ENCODE measurements around the gene PLA2G4D. TPM values are rescaled to one million over a fixed set of nuclear protein-coding genes. Genes with fewer than 3 reads are reported as not detected.

Gene PLA2G4D
- total RNA-seq, 2 experiments from 2014 or later = not detected

DNA sequence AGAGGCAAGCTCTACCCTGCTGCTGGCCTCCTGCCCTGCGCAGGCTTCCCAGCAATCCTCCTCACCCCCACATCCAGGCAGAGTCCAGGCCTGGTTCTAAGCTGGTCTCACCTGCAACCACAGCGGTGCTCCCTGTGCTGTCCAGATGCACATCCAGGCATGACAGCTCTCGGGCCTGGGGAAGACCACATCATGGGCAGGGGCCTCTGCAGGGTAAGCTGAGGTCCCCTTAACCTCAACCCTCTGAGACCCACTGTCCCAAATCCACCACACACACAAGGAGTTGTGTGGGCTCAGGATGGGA, 10.8 kb downstream of the PLA2G4D start:
- DNase-seq (no peak), ATAC-seq (ENCODE audit: low read depth) (no peak)
- no peaks in the 10 kb centered on the region for H3K27me3 Mint-ChIP-seq
- peaks cover 7% of the 10 kb centered on the region for H3K4me1 Mint-ChIP-seq
- no peak overlapping the region for H3K27ac Mint-ChIP-seq
- no peaks in the 10 kb centered on the region for H3K36me3 Mint-ChIP-seq
- POLR2A ChIA-PET = no interaction called here
- H3K9me3 Mint-ChIP-seq = no peaks in the 10 kb centered on the region
- no peak overlapping the region for H3K4me3 Mint-ChIP-seq

DNA sequence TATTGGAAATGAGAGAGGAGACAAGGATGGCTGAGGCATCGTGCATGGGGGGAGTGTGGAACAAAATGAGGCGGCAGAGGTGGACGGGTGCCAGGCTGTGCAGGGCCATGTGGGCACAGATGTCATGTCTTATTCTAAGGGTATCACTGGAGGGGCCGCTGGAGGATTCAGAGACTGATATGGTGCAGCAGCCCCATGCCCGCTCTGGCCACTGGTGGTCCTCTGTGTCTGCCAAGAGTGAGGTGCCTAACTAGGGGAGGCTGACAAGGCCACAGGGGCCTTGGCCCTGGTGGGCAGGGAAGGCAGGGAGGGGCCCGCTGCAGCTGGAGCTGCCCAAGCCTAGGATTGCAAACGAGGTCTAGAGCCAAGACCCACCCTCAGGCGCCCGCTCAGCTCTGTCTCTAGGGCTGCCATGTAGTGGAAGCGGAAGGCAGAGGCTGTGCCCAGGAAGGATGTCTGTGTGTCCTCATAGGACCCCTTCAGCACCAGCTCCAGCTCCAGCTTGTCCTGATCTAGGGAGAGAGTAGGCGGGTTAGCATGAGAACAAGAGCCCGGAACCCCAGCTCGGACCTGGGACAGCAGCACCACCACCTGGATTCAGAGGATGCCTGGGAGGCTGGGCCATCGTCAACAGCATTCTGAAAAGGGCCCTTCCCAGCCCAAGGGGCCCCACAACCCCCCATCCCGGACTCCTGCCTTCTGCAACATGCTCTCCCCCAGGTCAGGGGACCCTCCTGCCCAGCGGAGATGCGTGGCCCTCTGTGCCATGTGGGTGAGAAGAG, 11.3 kb downstream of the PLA2G4D start:
- POLR2A ChIA-PET = no interaction called here
- no peak for ATAC-seq (ENCODE audit: low read depth)
- peaks cover 7% of the 10 kb centered on the region for H3K4me1 Mint-ChIP-seq
- H3K9me3 Mint-ChIP-seq = no peaks in the 10 kb centered on the region
- H3K4me3 Mint-ChIP-seq = no peak overlapping the region
- H3K27me3 Mint-ChIP-seq = peaks cover 1% of the 10 kb centered on the region
- H3K27ac Mint-ChIP-seq = no peak overlapping the region
- no peak for DNase-seq
- no peaks in the 10 kb centered on the region for H3K36me3 Mint-ChIP-seq

DNA sequence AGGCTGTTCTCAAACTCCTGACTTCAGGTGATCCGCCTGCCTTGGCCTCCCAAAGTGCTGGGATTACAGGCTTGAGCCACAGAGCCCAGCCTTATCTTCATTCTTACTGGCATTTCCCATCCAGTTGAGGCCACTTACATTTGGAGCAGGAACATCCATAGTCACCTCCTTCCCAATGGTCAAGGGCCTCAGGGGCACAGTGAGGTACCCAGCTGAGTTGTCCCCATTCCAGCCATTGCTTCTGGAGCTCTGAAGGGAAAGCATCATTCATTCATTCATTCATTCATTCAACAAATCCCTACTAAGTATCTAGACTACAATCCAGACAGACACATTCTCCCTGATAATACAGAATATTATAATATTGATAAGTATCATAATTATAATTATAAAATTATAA, 12.2 kb downstream of the PLA2G4D start:
- H3K9me3 Mint-ChIP-seq = no peaks in the 10 kb centered on the region
- no peak overlapping the region for H3K4me3 Mint-ChIP-seq
- DNase-seq (no peak), ATAC-seq (ENCODE audit: low read depth) (no peak)
- POLR2A ChIA-PET = no interaction called here
- peaks cover 4% of the 10 kb centered on the region for H3K27me3 Mint-ChIP-seq
- H3K36me3 Mint-ChIP-seq = no peaks in the 10 kb centered on the region
- H3K27ac Mint-ChIP-seq = no peak overlapping the region
- peaks cover 7% of the 10 kb centered on the region for H3K4me1 Mint-ChIP-seq

DNA sequence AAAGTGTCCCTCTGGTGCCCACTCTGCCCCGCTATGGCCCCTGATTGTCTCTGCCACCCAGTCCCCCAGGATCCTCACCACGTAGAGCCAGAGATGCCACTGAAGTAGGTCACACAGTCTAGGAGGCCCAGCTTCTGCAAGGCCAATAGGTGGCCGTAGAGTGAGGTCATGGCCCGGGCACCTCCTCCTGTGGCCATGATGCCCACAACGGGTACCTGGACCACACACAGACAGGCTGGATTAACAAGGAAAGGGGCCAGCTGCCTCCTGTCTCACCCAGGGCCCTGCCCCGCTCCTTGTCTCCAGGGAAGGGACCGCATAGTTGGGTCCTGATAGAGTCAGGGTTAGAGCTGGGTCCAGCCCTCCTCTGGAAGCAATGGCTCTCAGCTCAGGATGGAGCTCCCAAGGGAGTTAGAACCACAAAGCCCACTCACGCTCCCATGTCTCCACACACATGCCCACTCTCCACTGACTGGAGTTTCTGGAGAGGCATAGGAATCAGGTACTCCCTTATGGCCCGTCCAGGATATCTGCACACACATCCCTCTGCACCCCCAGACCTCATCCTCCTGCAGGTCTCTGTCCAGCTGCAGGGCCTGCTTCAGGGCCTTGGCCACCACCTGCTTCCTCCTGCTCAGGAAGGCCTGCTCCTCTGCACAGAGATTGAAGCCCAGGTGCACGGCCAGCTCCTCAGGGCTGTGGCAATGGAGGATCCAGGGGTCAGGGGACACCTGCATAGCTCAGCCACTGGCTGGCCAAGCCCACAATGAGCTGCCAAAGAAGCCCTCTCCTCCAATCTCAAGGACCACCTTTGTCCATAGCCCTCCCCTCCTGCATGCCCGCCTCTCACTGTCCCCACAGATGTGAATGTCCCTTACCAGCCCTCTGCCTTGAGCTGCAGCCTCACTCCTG, 13.2 kb downstream of the PLA2G4D start:
- H3K27me3 Mint-ChIP-seq = peaks cover 9% of the 10 kb centered on the region
- ATAC-seq (ENCODE audit: low read depth) (no peak), DNase-seq (no peak)
- peaks cover 7% of the 10 kb centered on the region for H3K4me1 Mint-ChIP-seq
- POLR2A ChIA-PET = interaction anchor here (0.5 kb wide), 1 partner anchor 512 kb away, joined by 3 read pairs; no protein-coding TSS in a partner anchor
- H3K36me3 Mint-ChIP-seq = no peaks in the 10 kb centered on the region
- H3K4me3 Mint-ChIP-seq = no peak overlapping the region
- no peaks in the 10 kb centered on the region for H3K9me3 Mint-ChIP-seq
- no peak overlapping the region for H3K27ac Mint-ChIP-seq

DNA sequence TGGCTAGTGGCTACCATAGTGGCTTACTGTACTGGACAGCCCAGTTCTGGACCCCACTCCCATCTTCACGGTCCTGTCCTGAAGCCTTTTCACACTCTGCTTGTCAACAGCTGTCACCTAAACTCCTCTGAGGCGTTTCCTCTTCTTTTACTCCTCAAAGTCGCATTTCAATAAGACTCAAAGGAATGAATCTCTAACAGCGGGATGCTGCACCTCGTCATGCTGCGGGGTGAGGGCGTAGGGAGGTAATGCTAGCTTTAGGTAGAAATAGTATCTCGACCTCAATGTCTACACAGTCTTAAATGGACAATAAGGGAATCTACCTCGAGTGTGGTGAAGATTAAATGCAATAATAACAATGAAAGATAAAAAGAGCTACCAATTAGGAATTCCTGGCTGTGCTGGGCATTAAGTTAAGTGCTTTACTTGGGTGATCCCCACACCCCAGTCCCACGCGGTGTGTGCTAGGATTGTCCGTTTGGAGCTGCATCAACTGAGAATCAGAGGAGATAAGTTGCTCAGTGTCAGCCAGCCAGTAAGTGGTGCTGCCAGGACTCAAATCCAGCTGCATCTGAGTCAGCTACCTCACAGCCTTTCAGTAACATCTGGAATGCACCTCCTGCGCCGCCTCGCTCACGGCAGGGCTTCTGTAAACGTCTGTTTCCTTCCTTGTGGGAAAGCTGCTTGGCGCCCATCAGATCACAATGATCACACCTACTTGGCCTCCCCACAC, 14.0 kb downstream of the PLA2G4D start:
- Mint-ChIP-seq H3K9me3 (no peaks in the 10 kb centered on the region), H3K4me1 (peaks cover 7% of the 10 kb centered on the region), H3K4me3 (no peak overlapping the region), H3K27ac (no peak overlapping the region), H3K27me3 (peaks cover 9% of the 10 kb centered on the region), H3K36me3 (no peaks in the 10 kb centered on the region)
- POLR2A ChIA-PET = interaction anchor here (0.5 kb wide), 1 partner anchor 513 kb away, joined by 3 read pairs; no protein-coding TSS in a partner anchor
- DNase-seq = no peak
- no peak for ATAC-seq (ENCODE audit: low read depth)

DNA sequence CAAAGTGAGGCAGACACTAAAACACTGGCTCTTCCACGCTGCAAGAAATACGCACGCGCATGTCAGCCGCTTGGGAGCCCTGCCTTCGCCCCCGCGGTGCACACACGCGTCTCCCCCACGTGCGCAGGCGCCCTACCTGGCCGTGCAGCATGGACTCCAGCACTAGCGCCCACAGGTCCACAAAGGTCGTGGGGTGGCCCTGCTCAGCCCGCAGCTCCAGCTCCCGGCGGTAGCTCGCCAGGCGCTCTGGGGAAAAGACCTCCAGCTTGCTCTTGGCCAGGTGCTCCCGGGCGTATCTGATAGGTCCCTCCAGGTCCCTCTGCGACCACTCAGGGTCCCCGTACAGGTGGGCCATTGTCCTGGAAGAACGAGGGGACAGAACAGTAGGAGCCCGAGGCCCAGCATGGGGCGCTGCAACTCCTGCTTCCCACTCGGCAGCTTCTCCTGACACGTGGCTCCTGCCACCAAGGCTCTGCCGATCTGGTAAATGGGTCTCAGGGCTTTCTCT, 14.9 kb downstream of the PLA2G4D start:
- POLR2A ChIA-PET = no interaction called here
- Mint-ChIP-seq H3K4me1 (peaks cover 4% of the 10 kb centered on the region), H3K27me3 (peaks cover 9% of the 10 kb centered on the region), H3K9me3 (no peaks in the 10 kb centered on the region), H3K4me3 (no peak overlapping the region), H3K36me3 (no peaks in the 10 kb centered on the region), H3K27ac (no peak overlapping the region)
- DNase-seq (no peak), ATAC-seq (ENCODE audit: low read depth) (no peak)

DNA sequence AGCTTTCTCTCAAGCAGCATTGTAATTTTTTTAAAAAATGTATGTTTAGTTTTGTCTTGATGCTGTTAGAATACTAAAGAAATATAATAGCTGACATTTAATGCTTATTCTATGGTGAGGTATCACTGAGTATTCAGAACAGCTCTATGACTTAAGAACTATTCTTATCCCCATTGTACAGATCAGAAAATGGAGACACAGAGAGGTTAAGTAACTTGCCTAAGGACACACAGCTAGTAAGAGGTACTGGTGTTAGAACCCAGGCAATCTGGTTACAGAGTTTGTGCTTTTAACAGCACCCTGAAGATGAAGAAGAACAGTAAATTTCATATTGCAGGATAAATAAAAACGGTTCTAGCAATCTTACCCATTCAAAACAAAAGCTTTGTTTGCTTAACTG, 15.5 kb downstream of the PLA2G4D start:
- POLR2A ChIA-PET = no interaction called here
- peaks cover 14% of the 10 kb centered on the region for H3K27me3 Mint-ChIP-seq
- no peak overlapping the region for H3K4me3 Mint-ChIP-seq
- ATAC-seq (ENCODE audit: low read depth) (no peak), DNase-seq (no peak)
- no peaks in the 10 kb centered on the region for H3K9me3 Mint-ChIP-seq
- H3K27ac Mint-ChIP-seq = no peak overlapping the region
- H3K36me3 Mint-ChIP-seq = no peaks in the 10 kb centered on the region
- H3K4me1 Mint-ChIP-seq = no peaks in the 10 kb centered on the region

DNA sequence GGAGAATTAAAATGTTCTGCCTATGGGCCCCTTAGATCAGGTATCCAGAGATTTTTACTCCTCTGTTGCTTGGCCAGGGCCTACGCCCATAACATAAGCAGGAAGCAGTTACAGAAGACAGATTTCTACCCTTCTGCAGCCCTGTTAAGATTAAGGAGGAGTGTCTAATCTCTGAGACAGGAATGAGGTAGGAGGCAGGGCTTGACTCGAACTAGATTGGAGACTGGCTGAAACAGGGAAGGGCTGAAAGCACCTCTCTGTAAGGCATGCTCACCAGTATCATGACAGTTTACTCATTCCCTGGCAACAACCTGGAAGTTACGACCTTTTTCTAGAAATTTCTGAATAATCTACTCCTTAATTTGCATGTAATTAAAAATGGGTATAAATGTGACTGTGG, 16.7 kb downstream of the PLA2G4D start:
- H3K36me3 Mint-ChIP-seq = no peaks in the 10 kb centered on the region
- H3K27ac Mint-ChIP-seq = no peak overlapping the region
- ATAC-seq (ENCODE audit: low read depth) (no peak), DNase-seq (no peak)
- H3K4me1 Mint-ChIP-seq = no peaks in the 10 kb centered on the region
- H3K4me3 Mint-ChIP-seq = no peak overlapping the region
- peaks cover 14% of the 10 kb centered on the region for H3K27me3 Mint-ChIP-seq
- H3K9me3 Mint-ChIP-seq = no peaks in the 10 kb centered on the region
- POLR2A ChIA-PET = no interaction called here

DNA sequence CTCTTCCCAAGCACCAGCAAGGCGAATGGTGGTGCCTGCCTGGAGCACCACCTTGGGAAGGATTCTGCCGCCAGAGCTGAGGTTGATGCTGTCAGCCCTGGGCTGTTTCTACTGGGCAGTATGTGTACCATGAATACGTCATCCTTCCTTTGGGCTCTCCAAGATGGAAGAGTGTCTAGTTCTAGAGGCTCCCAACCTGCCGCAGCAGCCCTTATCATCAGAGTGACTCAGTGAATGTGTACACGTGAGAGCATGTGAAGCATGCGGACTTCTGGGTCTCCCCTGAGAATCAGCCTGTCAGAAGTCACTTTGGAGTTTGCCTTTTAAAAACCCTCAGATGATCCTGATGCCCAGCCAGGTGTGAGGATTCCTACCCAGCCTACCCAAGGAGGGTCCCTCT, 20.9 kb downstream of the PLA2G4D start:
- H3K4me3 Mint-ChIP-seq = no peak overlapping the region
- no peak for DNase-seq
- no peaks in the 10 kb centered on the region for H3K36me3 Mint-ChIP-seq
- no peak overlapping the region for H3K27ac Mint-ChIP-seq
- POLR2A ChIA-PET = no interaction called here
- peaks cover 14% of the 10 kb centered on the region for H3K27me3 Mint-ChIP-seq
- no peaks in the 10 kb centered on the region for H3K4me1 Mint-ChIP-seq
- ATAC-seq (ENCODE audit: low read depth) = no peak
- no peaks in the 10 kb centered on the region for H3K9me3 Mint-ChIP-seq

DNA sequence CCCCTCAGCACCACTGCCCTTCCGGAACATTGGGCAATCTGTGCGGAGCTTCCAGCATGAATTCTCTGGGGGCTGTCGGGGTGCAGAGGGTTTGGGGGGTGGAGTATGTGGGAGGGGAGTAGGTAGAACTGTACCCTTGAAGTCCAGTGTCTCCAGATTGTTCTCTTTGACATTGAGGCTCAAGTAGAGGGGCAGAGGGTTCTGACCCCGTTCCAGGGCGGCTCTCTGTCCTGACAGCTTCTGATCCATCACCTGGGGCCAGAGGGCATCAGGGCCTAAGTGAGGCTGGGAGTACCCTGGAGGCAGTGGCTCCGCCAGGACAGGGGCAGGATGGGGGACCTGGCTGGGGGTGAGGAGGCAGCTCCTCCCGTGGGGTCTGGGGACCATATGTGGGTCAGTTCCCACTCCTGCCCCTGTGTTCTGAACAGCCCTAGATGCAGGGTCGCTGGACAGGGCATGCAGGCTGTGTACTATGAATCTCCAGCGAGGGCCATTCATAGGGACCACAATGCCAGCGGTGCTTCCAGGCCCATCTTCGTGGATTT, 22.1 kb downstream of the PLA2G4D start:
- ATAC-seq (ENCODE audit: low read depth) (no peak), DNase-seq (no peak)
- peaks cover 3% of the 10 kb centered on the region for H3K9me3 Mint-ChIP-seq
- no peaks in the 10 kb centered on the region for H3K4me1 Mint-ChIP-seq
- H3K27me3 Mint-ChIP-seq = peaks cover 13% of the 10 kb centered on the region
- H3K27ac Mint-ChIP-seq = no peak overlapping the region
- POLR2A ChIA-PET = no interaction called here
- H3K4me3 Mint-ChIP-seq = no peak overlapping the region
- H3K36me3 Mint-ChIP-seq = no peaks in the 10 kb centered on the region

DNA sequence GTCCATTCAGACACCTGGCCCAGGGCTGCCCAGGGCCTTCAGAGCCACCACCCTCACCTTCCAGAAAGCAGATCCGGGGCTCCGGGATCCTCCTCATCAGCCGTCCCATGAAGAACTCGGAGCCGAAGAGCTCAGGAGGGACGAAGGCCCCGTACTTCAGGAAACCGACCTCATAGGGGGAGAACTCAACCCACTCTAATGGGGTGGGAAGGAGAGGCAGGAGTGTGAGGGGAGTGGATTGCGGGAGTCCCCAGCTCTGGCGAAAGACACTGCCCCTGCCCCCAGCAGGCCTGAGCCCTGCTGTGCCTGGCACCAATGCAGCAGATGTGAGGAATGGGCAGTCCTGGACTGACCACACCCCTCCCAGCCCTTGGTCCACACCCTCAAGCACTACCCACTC, 22.6 kb downstream of the PLA2G4D start:
- H3K36me3 Mint-ChIP-seq = no peaks in the 10 kb centered on the region
- H3K4me1 Mint-ChIP-seq = no peaks in the 10 kb centered on the region
- peaks cover 3% of the 10 kb centered on the region for H3K9me3 Mint-ChIP-seq
- ATAC-seq (ENCODE audit: low read depth) (no peak), DNase-seq (no peak)
- H3K27me3 Mint-ChIP-seq = peaks cover 12% of the 10 kb centered on the region
- POLR2A ChIA-PET = no interaction called here
- H3K27ac Mint-ChIP-seq = no peak overlapping the region
- H3K4me3 Mint-ChIP-seq = no peak overlapping the region

DNA sequence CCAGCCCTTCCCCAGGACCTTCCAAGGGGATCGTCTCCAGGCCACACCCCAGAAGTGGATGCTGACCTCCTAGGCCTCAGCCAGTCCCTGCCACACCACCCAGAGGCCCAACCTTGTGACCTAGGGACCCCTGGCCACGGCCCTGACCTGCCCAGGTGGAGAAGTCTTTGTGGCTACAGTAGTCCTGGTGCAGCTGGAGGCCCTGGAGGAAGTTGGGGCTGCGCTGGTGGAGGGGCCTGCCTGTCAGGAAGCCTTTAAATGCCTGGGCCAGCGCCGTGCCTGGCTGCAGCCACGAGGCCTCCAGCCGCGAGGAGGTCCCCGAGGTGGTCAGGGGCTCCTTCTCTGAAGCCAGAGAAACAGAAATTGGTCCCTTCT, 23.4 kb downstream of the PLA2G4D start:
- Mint-ChIP-seq H3K27me3 (peaks cover 15% of the 10 kb centered on the region), H3K9me3 (peaks cover 3% of the 10 kb centered on the region), H3K4me3 (no peak overlapping the region), H3K36me3 (no peaks in the 10 kb centered on the region), H3K27ac (no peak overlapping the region), H3K4me1 (peaks cover 2% of the 10 kb centered on the region)
- DNase-seq (no peak), ATAC-seq (ENCODE audit: low read depth) (no peak)
- POLR2A ChIA-PET = no interaction called here

DNA sequence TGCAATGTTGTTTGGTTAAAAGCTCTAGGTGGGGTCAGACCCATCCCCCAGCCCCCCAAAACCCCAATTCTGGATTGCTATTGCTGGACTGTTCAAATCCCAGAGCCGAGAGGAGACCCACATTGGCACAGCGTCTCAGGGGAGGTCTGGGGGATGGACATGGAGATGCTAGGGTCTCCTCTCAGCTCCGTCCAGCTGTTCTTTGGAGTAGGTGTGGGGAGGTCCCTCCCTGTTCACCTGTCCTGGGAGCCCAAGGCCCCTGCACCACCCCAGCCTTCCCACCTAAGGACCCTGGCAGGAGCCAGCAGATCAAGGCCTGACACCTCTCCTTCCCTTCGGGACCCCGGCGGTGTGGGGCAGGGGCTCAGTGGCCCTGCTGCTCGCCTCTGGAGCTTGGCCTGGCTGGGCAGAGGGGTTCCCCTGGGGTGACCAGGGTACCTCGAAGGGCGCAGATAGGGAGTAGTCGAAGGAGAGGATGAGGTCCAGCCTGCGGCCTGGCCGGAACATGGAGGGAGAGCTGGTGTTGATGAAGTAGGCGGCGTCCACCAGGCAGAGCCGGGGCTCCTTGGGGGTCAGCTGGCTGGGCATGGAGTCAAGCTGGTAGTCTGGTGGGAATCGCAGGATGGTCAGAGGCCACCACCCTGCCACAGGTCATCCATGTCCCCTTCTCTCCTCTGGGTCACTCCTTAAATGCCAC, 23.9 kb downstream of the PLA2G4D start:
- peaks cover 2% of the 10 kb centered on the region for H3K4me1 Mint-ChIP-seq
- POLR2A ChIA-PET = no interaction called here
- H3K36me3 Mint-ChIP-seq = no peaks in the 10 kb centered on the region
- no peak overlapping the region for H3K27ac Mint-ChIP-seq
- DNase-seq (no peak), ATAC-seq (ENCODE audit: low read depth) (no peak)
- peaks cover 15% of the 10 kb centered on the region for H3K27me3 Mint-ChIP-seq
- no peak overlapping the region for H3K4me3 Mint-ChIP-seq
- H3K9me3 Mint-ChIP-seq = peaks cover 3% of the 10 kb centered on the region
